ENCODE measurements around the gene CPM.
"Not testable (repeated sequence)": the region's sequence is repeated elsewhere in the genome, so short reads cannot be mapped to it uniquely, and the experiment has no call there.

The CPM gene

DNA sequence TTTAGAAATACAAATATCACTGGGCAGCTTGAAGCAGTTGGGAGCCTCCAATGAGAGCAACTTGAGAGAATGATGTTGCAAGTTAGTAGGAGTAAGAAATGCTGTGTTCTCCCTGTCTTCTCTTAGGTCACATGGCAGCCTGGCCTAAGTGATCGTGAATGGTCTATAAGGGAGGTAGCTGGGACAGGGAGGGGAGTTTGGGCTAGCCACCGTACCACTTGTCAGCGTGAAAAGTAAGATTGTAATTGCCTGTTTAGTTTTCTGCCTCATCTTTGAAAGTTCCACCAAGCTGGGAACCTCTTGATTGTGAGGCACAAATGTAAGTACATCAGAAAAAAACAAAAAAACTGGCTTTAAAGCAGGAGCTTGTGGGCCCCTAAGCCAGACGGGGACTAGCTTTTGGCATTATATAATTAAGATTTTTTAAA is 88.6 kb downstream of the CPM start:
- Histone ChIP-seq H3K36me3 (ENCODE audit: insufficient read depth, low read length) (peaks cover 22% of the 10 kb centered on the region), H3K9me3 (ENCODE audit: low read length) (no peaks in the 10 kb centered on the region), H3K27me3 (ENCODE audit: control insufficient read depth in 1 of 2, insufficient read depth in 2 of 2, low read length in 2 of 2) (no peaks in the 10 kb centered on the region), H3K9ac (ENCODE audit: low read length) (no peak overlapping the region), H3K4me3 (ENCODE audit: low read depth in 1 of 2, low read length in 2 of 2) (no peak overlapping the region), H3K4me1 (ENCODE audit: insufficient read depth, low read length) (no peaks in the 10 kb centered on the region), H3K27ac (ENCODE audit: low read depth, low read length) (no peak overlapping the region)

DNA sequence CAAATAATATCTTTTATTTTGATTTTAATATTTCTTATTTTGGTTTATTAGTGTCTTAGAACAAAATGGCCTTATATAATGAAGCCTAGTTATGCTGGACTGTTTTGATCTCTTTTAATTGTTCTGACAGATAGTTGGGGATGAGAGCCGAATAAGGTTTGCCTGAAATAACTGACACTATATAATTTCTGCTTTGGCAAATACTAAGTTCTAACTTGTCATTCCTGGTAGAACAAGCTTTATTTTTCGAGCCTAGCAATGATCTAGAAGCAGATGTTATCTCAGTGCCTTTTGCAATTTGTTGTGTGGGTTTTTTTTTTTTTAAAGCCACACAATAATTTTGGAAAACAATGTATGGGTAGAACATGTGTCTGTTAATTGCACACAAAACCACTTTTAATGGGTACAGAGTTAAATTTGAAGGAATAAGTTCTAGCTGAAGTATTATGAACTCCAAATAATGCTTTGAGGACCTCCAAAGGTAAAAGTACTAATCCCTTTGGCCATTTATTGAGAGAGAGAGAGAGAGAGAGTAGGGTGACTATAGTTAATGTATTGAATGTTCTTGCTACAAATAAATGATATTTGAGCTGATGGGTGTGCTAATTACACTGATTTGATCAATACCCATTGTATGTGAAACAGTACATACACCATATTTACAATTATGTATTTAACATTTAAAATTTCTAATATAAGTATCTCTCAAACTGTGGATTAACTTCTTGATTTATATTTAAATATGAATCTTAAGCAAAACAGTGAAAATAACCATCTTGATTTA is 90.0 kb downstream of the CPM start:
- peaks cover 34% of the 10 kb centered on the region for H3K36me3 ChIP-seq (ENCODE audit: insufficient read depth, low read length)
- H3K27ac ChIP-seq (ENCODE audit: low read depth, low read length) = no peak overlapping the region

DNA sequence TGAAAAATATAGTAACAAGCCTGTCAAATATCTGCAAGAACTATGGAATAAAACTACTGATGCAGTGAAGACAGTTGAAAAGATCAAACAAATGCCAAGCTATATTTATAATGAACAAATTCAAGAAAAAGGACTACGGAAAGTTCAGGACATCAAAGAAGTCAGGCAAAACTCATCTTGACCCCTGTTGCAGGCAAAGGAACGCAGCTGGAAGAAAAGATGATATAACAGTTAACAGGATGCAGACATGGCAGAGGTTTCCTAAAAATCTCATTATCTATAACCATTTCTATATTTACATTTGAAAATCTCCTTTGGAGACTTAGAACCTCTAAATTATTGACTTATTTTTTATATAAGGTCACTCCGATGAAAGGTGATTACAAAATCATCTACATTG is 90.8 kb downstream of the CPM start:
- no peaks in the 10 kb centered on the region for H3K9me3 ChIP-seq (ENCODE audit: low read length)
- no peaks in the 10 kb centered on the region for H3K4me1 ChIP-seq (ENCODE audit: insufficient read depth, low read length)
- H3K36me3 ChIP-seq (ENCODE audit: insufficient read depth, low read length) = peaks cover 34% of the 10 kb centered on the region
- H3K9ac ChIP-seq (ENCODE audit: low read length) = no peak overlapping the region
- no peak overlapping the region for H3K27ac ChIP-seq (ENCODE audit: low read depth, low read length)
- no peaks in the 10 kb centered on the region for H3K27me3 ChIP-seq (ENCODE audit: control insufficient read depth in 1 of 2, insufficient read depth in 2 of 2, low read length in 2 of 2)
- H3K4me3 ChIP-seq (ENCODE audit: low read depth in 1 of 2, low read length in 2 of 2) = no peak overlapping the region

More for the DNA sequence above, 90.0 kb downstream of the CPM start:
- Histone ChIP-seq H3K4me3 (ENCODE audit: low read depth in 1 of 2, low read length in 2 of 2) (no peak overlapping the region), H3K9ac (ENCODE audit: low read length) (no peak overlapping the region), H3K9me3 (ENCODE audit: low read length) (no peaks in the 10 kb centered on the region), H3K4me1 (ENCODE audit: insufficient read depth, low read length) (no peaks in the 10 kb centered on the region), H3K27me3 (ENCODE audit: control insufficient read depth in 1 of 2, insufficient read depth in 2 of 2, low read length in 2 of 2) (no peaks in the 10 kb centered on the region)

DNA sequence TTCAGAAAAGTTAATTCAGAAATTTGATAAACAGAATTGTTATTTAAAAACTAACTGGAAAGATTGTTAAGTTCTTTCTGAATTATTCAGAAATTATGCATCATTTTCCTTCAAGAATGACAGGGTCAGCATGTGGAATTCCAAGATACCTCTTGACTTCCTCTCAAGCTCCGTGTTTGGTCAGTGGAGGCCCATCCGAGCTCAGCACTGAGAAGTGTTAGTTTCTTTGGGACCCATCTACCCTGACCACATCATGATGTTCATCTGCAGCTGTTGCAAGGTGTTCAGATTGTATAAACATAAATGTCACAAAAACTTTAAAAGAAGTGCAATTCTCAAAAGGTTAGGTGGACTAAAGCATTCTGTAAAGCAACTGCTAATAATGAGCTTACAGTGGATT is 91.3 kb downstream of the CPM start:
- H3K27me3 ChIP-seq (ENCODE audit: control insufficient read depth in 1 of 2, insufficient read depth in 2 of 2, low read length in 2 of 2) = no peaks in the 10 kb centered on the region
- H3K36me3 ChIP-seq (ENCODE audit: insufficient read depth, low read length) = peaks cover 34% of the 10 kb centered on the region

DNA sequence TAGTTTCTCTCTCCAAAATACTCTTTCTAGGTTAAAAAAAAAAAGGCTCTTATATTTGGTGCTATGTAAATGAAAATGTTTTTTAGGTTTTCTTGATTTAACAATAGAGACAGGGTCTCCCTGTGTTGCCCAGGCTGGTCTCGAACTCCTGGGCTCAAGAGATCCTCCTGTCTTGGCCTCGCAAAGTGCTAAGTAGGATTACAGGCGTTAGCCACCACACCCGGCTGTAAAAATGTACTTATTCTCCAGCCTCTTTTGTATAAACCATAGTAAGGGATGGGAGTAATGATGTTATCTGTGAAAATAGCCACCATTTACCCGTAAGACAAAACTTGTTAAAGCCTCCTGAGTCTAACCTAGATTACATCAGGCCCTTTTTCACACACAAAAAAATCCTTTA is 91.8 kb downstream of the CPM start:
- not testable (repeated sequence) for H3K4me1 ChIP-seq (ENCODE audit: insufficient read depth, low read length); H3K9me3 ChIP-seq (ENCODE audit: low read length); H3K27me3 ChIP-seq (ENCODE audit: control insufficient read depth in 1 of 2, insufficient read depth in 2 of 2, low read length in 2 of 2); H3K27ac ChIP-seq (ENCODE audit: low read depth, low read length); H3K9ac ChIP-seq (ENCODE audit: low read length); H3K4me3 ChIP-seq (ENCODE audit: low read depth in 1 of 2, low read length in 2 of 2)
- peaks cover 39% of the 10 kb centered on the region for H3K36me3 ChIP-seq (ENCODE audit: insufficient read depth, low read length)

More for the DNA sequence above, 91.3 kb downstream of the CPM start:
- Histone ChIP-seq H3K4me1 (ENCODE audit: insufficient read depth, low read length) (no peaks in the 10 kb centered on the region), H3K9ac (ENCODE audit: low read length) (no peak overlapping the region), H3K27ac (ENCODE audit: low read depth, low read length) (no peak overlapping the region), H3K4me3 (ENCODE audit: low read depth in 1 of 2, low read length in 2 of 2) (no peak overlapping the region), H3K9me3 (ENCODE audit: low read length) (no peaks in the 10 kb centered on the region)

DNA sequence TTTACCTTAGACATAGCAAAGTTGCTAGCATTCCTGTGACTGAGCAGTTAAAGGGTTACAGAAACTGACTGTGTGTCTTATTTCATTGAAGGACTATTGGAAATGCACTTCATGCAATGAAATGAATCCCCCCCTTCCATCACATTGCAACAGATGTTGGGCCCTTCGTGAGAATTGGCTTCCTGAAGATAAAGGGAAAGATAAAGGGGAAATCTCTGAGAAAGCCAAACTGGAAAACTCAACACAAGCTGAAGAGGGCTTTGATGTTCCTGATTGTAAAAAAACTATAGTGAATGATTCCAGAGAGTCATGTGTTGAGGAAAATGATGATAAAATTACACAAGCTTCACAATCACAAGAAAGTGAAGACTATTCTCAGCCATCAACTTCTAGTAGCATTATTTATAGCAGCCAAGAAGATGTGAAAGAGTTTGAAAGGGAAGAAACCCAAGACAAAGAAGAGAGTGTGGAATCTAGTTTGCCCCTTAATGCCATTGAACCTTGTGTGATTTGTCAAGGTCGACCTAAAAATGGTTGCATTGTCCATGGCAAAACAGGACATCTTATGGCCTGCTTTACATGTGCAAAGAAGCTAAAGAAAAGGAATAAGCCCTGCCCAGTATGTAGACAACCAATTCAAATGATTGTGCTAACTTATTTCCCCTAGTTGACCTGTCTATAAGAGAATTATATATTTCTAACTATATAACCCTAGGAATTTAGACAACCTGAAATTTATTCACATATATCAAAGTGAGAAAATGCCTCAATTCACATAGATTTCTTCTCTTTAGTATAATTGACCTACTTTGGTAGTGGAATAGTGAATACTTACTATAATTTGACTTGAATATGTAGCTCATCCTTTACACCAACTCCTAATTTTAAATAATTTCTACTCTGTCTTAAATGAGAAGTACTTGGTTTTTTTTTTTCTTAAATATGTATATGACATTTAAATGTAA is 93.5 kb downstream of the CPM start:
- H3K4me1 ChIP-seq (ENCODE audit: insufficient read depth, low read length) = no peaks in the 10 kb centered on the region
- H3K4me3 ChIP-seq (ENCODE audit: low read depth in 1 of 2, low read length in 2 of 2) = no peak overlapping the region
- no peaks in the 10 kb centered on the region for H3K9me3 ChIP-seq (ENCODE audit: low read length)
- H3K27ac ChIP-seq (ENCODE audit: low read depth, low read length) = no peak overlapping the region
- H3K36me3 ChIP-seq (ENCODE audit: insufficient read depth, low read length) = peaks cover 46% of the 10 kb centered on the region
- no peak overlapping the region for H3K9ac ChIP-seq (ENCODE audit: low read length)
- H3K27me3 ChIP-seq (ENCODE audit: control insufficient read depth in 1 of 2, insufficient read depth in 2 of 2, low read length in 2 of 2) = no peaks in the 10 kb centered on the region

DNA sequence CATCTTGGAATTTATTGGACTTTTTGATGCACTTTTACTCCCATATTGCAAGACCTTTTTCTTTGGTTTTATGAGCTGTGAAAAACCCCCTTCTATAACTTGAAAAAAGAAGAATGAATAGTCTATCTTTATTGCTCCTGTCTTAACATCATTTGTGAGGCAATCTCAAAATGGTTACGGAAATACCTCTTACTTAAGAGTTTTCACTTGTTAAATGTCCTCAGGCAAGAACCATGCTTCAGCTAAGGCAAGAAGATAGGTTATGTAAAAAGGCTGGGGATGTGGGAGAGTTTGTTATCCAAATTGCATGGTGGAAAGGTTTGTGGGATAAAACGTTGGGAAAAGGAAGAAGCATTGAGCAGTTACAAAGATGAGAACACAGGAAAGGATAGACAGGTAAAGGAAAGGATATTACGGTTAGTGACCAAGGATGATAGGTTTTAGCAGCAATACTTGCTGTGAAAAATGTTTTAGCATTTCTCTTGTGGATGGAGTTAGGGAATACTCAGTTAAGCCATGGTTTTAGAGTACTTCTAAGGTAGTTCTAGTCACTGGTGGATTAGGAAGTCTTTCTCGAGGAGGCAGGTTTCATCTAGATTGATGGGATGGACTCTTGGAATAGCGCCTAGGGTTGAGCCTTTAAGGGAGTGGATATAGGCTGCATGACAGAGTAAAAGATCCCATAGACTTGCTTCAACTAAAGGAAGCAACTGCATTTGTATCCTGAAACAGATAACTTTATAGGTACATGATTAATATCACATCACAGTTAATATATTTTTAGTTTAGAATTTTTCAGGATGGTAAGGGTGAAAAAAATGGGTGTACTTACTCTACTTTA is 94.7 kb downstream of the CPM start:
- H3K9me3 ChIP-seq (ENCODE audit: low read length) = no peaks in the 10 kb centered on the region
- H3K36me3 ChIP-seq (ENCODE audit: insufficient read depth, low read length) = peaks cover 53% of the 10 kb centered on the region
- no peak overlapping the region for H3K27ac ChIP-seq (ENCODE audit: low read depth, low read length)
- no peaks in the 10 kb centered on the region for H3K4me1 ChIP-seq (ENCODE audit: insufficient read depth, low read length)
- no peaks in the 10 kb centered on the region for H3K27me3 ChIP-seq (ENCODE audit: control insufficient read depth in 1 of 2, insufficient read depth in 2 of 2, low read length in 2 of 2)
- H3K4me3 ChIP-seq (ENCODE audit: low read depth in 1 of 2, low read length in 2 of 2) = no peak overlapping the region
- H3K9ac ChIP-seq (ENCODE audit: low read length) = no peak overlapping the region

DNA sequence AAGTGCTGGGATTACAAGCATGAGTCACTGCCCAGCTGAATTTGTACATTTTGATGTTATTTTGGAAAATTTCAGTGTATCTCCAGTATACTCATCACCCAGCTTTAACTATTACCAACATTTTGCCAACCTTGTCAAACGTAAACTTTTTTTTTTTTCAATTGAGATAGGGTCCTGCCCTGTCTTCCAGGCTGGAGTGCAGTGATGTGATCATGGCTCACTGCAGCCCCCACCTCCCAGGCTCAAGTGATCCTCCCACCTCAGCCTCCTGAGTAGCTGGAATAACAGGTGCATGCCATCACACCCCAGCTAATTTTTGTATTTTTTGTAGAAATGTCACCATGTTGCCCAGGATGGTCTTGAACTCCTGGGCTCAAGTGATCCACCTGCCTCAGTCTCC is 95.8 kb downstream of the CPM start:
- H3K27me3 ChIP-seq (ENCODE audit: control insufficient read depth in 1 of 2, insufficient read depth in 2 of 2, low read length in 2 of 2) = no peaks in the 10 kb centered on the region
- no peaks in the 10 kb centered on the region for H3K4me1 ChIP-seq (ENCODE audit: insufficient read depth, low read length)
- peaks cover 46% of the 10 kb centered on the region for H3K36me3 ChIP-seq (ENCODE audit: insufficient read depth, low read length)
- H3K9ac ChIP-seq (ENCODE audit: low read length) = no peak overlapping the region
- H3K9me3 ChIP-seq (ENCODE audit: low read length) = no peaks in the 10 kb centered on the region
- H3K4me3 ChIP-seq (ENCODE audit: low read depth in 1 of 2, low read length in 2 of 2) = no peak overlapping the region
- no peak overlapping the region for H3K27ac ChIP-seq (ENCODE audit: low read depth, low read length)

DNA sequence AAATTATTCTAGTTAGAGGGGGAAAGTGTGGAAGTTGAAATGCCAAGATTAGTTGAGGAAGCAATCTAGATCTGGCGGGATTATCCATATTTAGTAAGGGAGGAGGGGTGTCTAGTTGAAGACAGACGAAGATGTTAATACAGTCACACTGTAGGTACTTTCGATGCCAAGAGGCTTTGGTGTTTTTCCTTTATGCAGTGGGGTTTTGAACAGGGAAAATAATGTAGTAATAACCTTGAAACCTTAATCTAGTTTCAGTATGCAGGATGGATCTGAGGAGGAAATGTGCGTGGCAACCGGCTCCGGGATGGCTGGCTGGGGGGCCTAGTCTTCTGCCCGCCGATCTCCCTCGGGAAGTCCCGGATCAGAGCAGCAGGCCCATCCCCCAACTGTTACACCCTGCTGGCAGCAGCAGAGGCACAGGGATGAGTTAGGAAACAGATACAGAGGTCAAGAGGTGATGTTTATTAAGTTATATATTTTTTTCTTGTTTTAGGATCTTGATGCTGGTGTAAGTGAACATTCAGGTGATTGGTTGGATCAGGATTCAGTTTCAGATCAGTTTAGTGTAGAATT is 97.5 kb downstream of the CPM start:
- no peaks in the 10 kb centered on the region for H3K9me3 ChIP-seq (ENCODE audit: low read length)
- no peaks in the 10 kb centered on the region for H3K4me1 ChIP-seq (ENCODE audit: insufficient read depth, low read length)
- no peaks in the 10 kb centered on the region for H3K27me3 ChIP-seq (ENCODE audit: control insufficient read depth in 1 of 2, insufficient read depth in 2 of 2, low read length in 2 of 2)
- H3K27ac ChIP-seq (ENCODE audit: low read depth, low read length) = no peak overlapping the region
- no peak overlapping the region for H3K9ac ChIP-seq (ENCODE audit: low read length)
- H3K36me3 ChIP-seq (ENCODE audit: insufficient read depth, low read length) = peaks cover 35% of the 10 kb centered on the region
- H3K4me3 ChIP-seq (ENCODE audit: low read depth in 1 of 2, low read length in 2 of 2) = no peak overlapping the region

DNA sequence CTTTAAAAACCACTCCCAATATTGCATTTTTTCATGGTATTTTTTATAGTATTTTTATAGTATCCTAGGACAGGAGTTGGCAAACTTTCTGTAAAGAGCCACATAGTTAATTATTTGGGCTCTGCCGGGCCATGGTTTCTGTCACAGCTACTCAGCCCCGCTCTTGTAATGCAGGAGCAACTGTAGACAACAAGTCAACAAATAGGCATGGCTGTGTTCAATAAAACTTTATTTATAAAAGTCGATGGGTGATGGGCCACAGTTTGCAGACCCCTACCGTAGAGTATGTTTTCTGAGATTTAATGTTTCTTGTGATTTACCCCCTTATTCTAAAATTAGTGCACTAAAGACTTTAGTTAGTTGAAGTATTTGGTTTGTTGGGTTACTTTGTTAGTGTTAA is 99.5 kb downstream of the CPM start:
- Histone ChIP-seq H3K36me3 (ENCODE audit: insufficient read depth, low read length) (peaks cover 42% of the 10 kb centered on the region), H3K27me3 (ENCODE audit: control insufficient read depth in 1 of 2, insufficient read depth in 2 of 2, low read length in 2 of 2) (no peaks in the 10 kb centered on the region), H3K4me3 (ENCODE audit: low read depth in 1 of 2, low read length in 2 of 2) (no peak overlapping the region), H3K4me1 (ENCODE audit: insufficient read depth, low read length) (no peaks in the 10 kb centered on the region), H3K9ac (ENCODE audit: low read length) (no peak overlapping the region), H3K27ac (ENCODE audit: low read depth, low read length) (no peak overlapping the region), H3K9me3 (ENCODE audit: low read length) (no peaks in the 10 kb centered on the region)

DNA sequence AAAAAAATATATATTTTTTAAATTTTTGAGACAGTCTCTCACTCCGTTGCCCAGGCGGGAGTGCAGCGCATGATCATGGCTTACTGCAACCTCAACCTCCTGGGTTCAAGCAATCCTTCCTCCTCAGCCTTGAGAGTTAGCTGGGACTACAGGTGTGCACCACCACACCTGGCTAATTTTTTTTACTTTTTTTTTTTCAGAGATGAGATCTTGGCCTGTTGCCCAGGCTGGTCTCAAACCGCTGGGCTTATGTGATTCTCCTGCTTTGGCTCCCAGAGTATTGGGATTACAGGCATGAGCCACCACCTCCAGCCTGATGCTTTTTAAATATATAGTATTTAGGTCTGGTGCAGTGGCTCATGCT is 100.5 kb downstream of the CPM start:
- H3K36me3 ChIP-seq (ENCODE audit: insufficient read depth, low read length) = peaks cover 42% of the 10 kb centered on the region
- no peak overlapping the region for H3K4me3 ChIP-seq (ENCODE audit: low read depth in 1 of 2, low read length in 2 of 2)
- no peak overlapping the region for H3K9ac ChIP-seq (ENCODE audit: low read length)
- no peak overlapping the region for H3K27ac ChIP-seq (ENCODE audit: low read depth, low read length)
- H3K27me3 ChIP-seq (ENCODE audit: control insufficient read depth in 1 of 2, insufficient read depth in 2 of 2, low read length in 2 of 2) = no peaks in the 10 kb centered on the region
- H3K4me1 ChIP-seq (ENCODE audit: insufficient read depth, low read length) = no peaks in the 10 kb centered on the region
- no peaks in the 10 kb centered on the region for H3K9me3 ChIP-seq (ENCODE audit: low read length)

All from muscle layer of colon (tissue), 2 donors.